Activated naive CD4-positive, alpha-beta T cell treated with Interleukin-2 at 50 U/mL for 16 hours (primary cell): ENCODE measurements around the gene PIK3CG.
A peak's percentile ranks its signal among the peaks of the same experiment; 100 is the strongest.
"Not testable (repeated sequence)": the region's sequence is repeated elsewhere in the genome, so short reads cannot be mapped to it uniquely, and the experiment has no call there.

Experiments
- DNase-seq: peaks from one replicate; pipeline ENCODE4 v3.0.0-alpha.2; 2020

The PIK3CG gene

GRCh38 chr7:106944035-106944665, 79.1 kb downstream of the PIK3CG start:
- DNase-seq: no peak

- peak; percentile 15 for DNase-seq
These were observed 82.2 kb downstream of the PIK3CG start for GRCh38 chr7:106947244-106947728.

- DNase-seq: no peak
These were observed 87.0 kb downstream of the PIK3CG start for GRCh38 chr7:106952001-106952657.

- no peak for DNase-seq
These were observed 87.7 kb downstream of the PIK3CG start for GRCh38 chr7:106952658-106953231.

GRCh38 chr7:106954840-106955239, 89.8 kb downstream of the PIK3CG start:
- no peak for DNase-seq

GRCh38 chr7:106955857-106956256, 90.8 kb downstream of the PIK3CG start:
- not testable (repeated sequence) for DNase-seq
